H1 (cell line): ENCODE data around the gene RAB24. TPM values are rescaled to one million over a fixed set of nuclear protein-coding genes. Genes with fewer than 3 reads are reported as not detected.

ENCODE experiments used
- CTCF ChIA-PET: fragments of 300-600 bp; sonication (Branson Sonifier 250); formaldehyde crosslinking; loops from one replicate; lab custom pipeline; 2021; ENCODE audit not compliant: partially characterized antibody; lab: Charles Lee
- POLR2A ChIA-PET: fragments of 300-600 bp; sonication (Branson Sonifier 250); formaldehyde crosslinking; loops from one replicate; lab custom pipeline; 2021; ENCODE audit warnings: inconsistent platforms; ENCODE audit not compliant: partially characterized antibody; lab: Charles Lee
- DNase-seq, 2 experiments: peaks; one replicate each; pipeline versions ENCODE4 v3.0.0 to v3.0.0-alpha.2; 2010 to 2022; ENCODE audit warnings: low spot score in 2 of 2, low read depth in 1 of 2, mixed read lengths in 1 of 2
- FAIRE-seq: peaks from 2 replicates; lab custom pipeline; 2011; peaks lifted over from hg19 to GRCh38; lab: Jason Lieb, UNC
- H2AFZ ChIP-seq: 2 replicates; pipeline ENCODE4 v1.8.1; 2012; ENCODE audit warnings: low read length, inconsistent platforms
- H2AK5ac ChIP-seq: 2 replicates; pipeline ENCODE4 v1.6.1; 2013; ENCODE audit warnings: low read depth, low read length
- H2BK120ac ChIP-seq: replicated peaks from 2 replicates; pipeline ENCODE3; 2013; ENCODE audit warnings: low read depth, low read length, inconsistent platforms
- H2BK12ac ChIP-seq: 2 replicates; pipeline ENCODE4 v1.6.1; 2013; ENCODE audit warnings: low read depth, low read length
- H2BK15ac ChIP-seq: 2 replicates; pipeline ENCODE4 v1.6.1; 2013; ENCODE audit warnings: low read length
- H2BK20ac ChIP-seq: 2 replicates; pipeline ENCODE4 v1.6.1; 2013; ENCODE audit warnings: low read length
- H2BK5ac ChIP-seq: 2 replicates; pipeline ENCODE4 v1.6.1; 2013; ENCODE audit warnings: low read depth, low read length
- H3K14ac ChIP-seq: 2 replicates; pipeline ENCODE4 v1.6.1; 2013; ENCODE audit warnings: inconsistent platforms; ENCODE audit not compliant: insufficient read length
- H3K18ac ChIP-seq: 2 replicates; pipeline ENCODE4 v1.6.1; 2013; ENCODE audit warnings: low read length; ENCODE audit errors: extremely low read depth
- H3K23ac ChIP-seq: 2 replicates; pipeline ENCODE4 v1.6.1; 2013; ENCODE audit warnings: inconsistent platforms; ENCODE audit not compliant: insufficient read length
- H3K23me2 ChIP-seq: 2 replicates; pipeline ENCODE4 v1.6.1; 2013; ENCODE audit warnings: low read depth, low read length
- H3K27ac ChIP-seq: 2 replicates; pipeline ENCODE4 v1.6.1; 2011; ENCODE audit warnings: low read depth, low read length, inconsistent platforms
- H3K27me3 ChIP-seq, 4 experiments: replicated peaks in 1 of 4; 1 replicate in 1 of 4; 2 replicates in 3 of 4; pipeline versions ENCODE4 v1.6.1 to v1.8.1; 2011 to 2013; ENCODE audit warnings: low read length in 3 of 4, mild to moderate bottlenecking in 3 of 4, inconsistent platforms in 2 of 4, mixed read lengths in 2 of 4, moderate library complexity in 1 of 4; ENCODE audit not compliant: control insufficient read depth in 3 of 4, insufficient read depth in 3 of 4; ENCODE audit errors: extremely low read depth in 1 of 4
- H3K36me3 ChIP-seq, 4 experiments: 2 replicates each; pipeline versions ENCODE4 v1.6.1 to v1.8.1; 2011 to 2013; ENCODE audit warnings: mild to moderate bottlenecking in 4 of 4, low read length in 3 of 4, moderate library complexity in 2 of 4, control low read depth in 1 of 4, inconsistent platforms in 1 of 4; ENCODE audit not compliant: insufficient read depth in 4 of 4, control insufficient read depth in 2 of 4
- H3K4ac ChIP-seq: replicated peaks from 2 replicates; pipeline ENCODE3; 2013; ENCODE audit warnings: low read length, low read depth, mixed read lengths, inconsistent platforms; ENCODE audit not compliant: insufficient read length
- H3K4me1 ChIP-seq, 4 experiments: replicated peaks in 1 of 4; 1 replicate in 1 of 4; 2 replicates in 3 of 4; pipeline versions ENCODE4 v1.6.1 to v1.8.1; 2011 to 2013; ENCODE audit warnings: low read length in 3 of 4, inconsistent platforms in 2 of 4, mixed read lengths in 1 of 4; ENCODE audit not compliant: insufficient read depth in 4 of 4, control insufficient read depth in 3 of 4
- H3K4me2 ChIP-seq, 2 experiments: 2 replicates each; pipeline versions ENCODE4 v1.6.1 to v1.8.1; 2011 to 2013; ENCODE audit warnings: low read depth in 2 of 2, low read length in 2 of 2, control low read depth in 1 of 2, inconsistent platforms in 1 of 2, mild to moderate bottlenecking in 1 of 2; ENCODE audit not compliant: insufficient read depth in 1 of 2
- H3K4me3 ChIP-seq, 4 experiments: fragments of 200-600, 300-600 bp in 1 of 4; sonication (generic), shearing (Covaris generic), sonication (Bioruptor Twin) in 1 of 4; 2 replicates each; pipeline versions ENCODE4 v1.5.1 to v1.8.1; 2011 to 2016; ENCODE audit warnings: low read length in 4 of 4, low read depth in 3 of 4, control low read depth in 2 of 4, inconsistent platforms in 2 of 4, mild to moderate bottlenecking in 2 of 4, mixed read lengths in 1 of 4, moderate library complexity in 1 of 4; ENCODE audit not compliant: insufficient read depth in 2 of 4; ENCODE audit errors: extremely low read depth in 1 of 4
- H3K56ac ChIP-seq: replicated peaks from 2 replicates; pipeline ENCODE3; 2013; ENCODE audit warnings: low read depth, mild to moderate bottlenecking, mixed read lengths, low read length, inconsistent platforms; ENCODE audit not compliant: insufficient read length
- H3K79me1 ChIP-seq: 2 replicates; pipeline ENCODE4 v1.6.1; 2013; ENCODE audit warnings: low read depth, low read length, control low read depth
- H3K79me2 ChIP-seq, 2 experiments: 2 replicates each; pipeline versions ENCODE4 v1.6.1 to v1.8.1; 2012 to 2013; ENCODE audit warnings: low read length in 2 of 2, mild to moderate bottlenecking in 2 of 2, inconsistent platforms in 1 of 2; ENCODE audit not compliant: insufficient read depth in 2 of 2, control insufficient read depth in 1 of 2
- H3K9ac ChIP-seq, 4 experiments: replicated peaks in 1 of 4; 1 replicate in 1 of 4; 2 replicates in 3 of 4; pipeline versions ENCODE4 v1.6.1 to v1.8.1; 2011 to 2013; ENCODE audit warnings: low read depth in 3 of 4, low read length in 3 of 4, control low read depth in 2 of 4, mild to moderate bottlenecking in 2 of 4, moderate library complexity in 2 of 4, inconsistent platforms in 1 of 4; ENCODE audit errors: extremely low read depth in 1 of 4
- H3K9me3 ChIP-seq, 2 experiments: 2 replicates each; pipeline versions ENCODE4 v1.6.1 to v1.8.1; 2012 to 2013; ENCODE audit warnings: mild to moderate bottlenecking in 2 of 2, moderate library complexity in 2 of 2, control low read depth in 1 of 2, inconsistent platforms in 1 of 2, low read depth in 1 of 2, low read length in 1 of 2, mixed read lengths in 1 of 2; ENCODE audit not compliant: insufficient read depth in 2 of 2
- H4K20me1 ChIP-seq, 2 experiments: replicated peaks in 1 of 2; 2 replicates each; pipeline versions ENCODE3 to v1.8.1; 2011 to 2013; ENCODE audit warnings: inconsistent platforms in 2 of 2, low read length in 2 of 2, mild to moderate bottlenecking in 1 of 2; ENCODE audit not compliant: insufficient read depth in 2 of 2, control insufficient read depth in 1 of 2
- H4K5ac ChIP-seq: 2 replicates; pipeline ENCODE4 v1.6.1; 2013; ENCODE audit warnings: low read length, low read depth, mixed read lengths, inconsistent platforms; ENCODE audit not compliant: insufficient read length
- H4K8ac ChIP-seq: 2 replicates; pipeline ENCODE4 v1.8.0; 2013; ENCODE audit warnings: mild to moderate bottlenecking, moderate library complexity, low read length, inconsistent platforms; ENCODE audit not compliant: insufficient read depth; ENCODE audit errors: extremely low read depth
- H4K91ac ChIP-seq: replicated peaks from 2 replicates; pipeline ENCODE3; 2013; ENCODE audit warnings: low read length, mixed read lengths, inconsistent platforms; ENCODE audit not compliant: insufficient read length
- BACH1 ChIP-seq: IDR thresholded peaks from 2 replicates; pipeline ENCODE4 v1.6.1; 2012; ENCODE audit warnings: low read length, improper control_type of control experiment
- BCL11A ChIP-seq, 2 experiments: IDR thresholded peaks; one replicate each; pipeline ENCODE4 v1.6.1; 2011; ENCODE audit warnings: low read depth in 2 of 2, low read length in 2 of 2, mild to moderate bottlenecking in 2 of 2
- CHD2 ChIP-seq: IDR thresholded peaks from 2 replicates; pipeline ENCODE4 v1.6.1; 2012; ENCODE audit warnings: low read length, improper control_type of control experiment
- CTBP2 ChIP-seq: IDR thresholded peaks from 2 replicates; pipeline ENCODE4 v1.7.0; 2011; ENCODE audit warnings: borderline replicate concordance, mild to moderate bottlenecking, moderate library complexity, mixed read lengths, low read length; ENCODE audit not compliant: insufficient read depth, insufficient read length
- EGR1 ChIP-seq: IDR thresholded peaks from 2 replicates; pipeline ENCODE4 v1.6.1; 2011; ENCODE audit warnings: low read depth, low read length, borderline replicate concordance
- JUN ChIP-seq: IDR thresholded peaks from 2 replicates; pipeline ENCODE4 v1.6.1; 2011; ENCODE audit warnings: low read depth, mild to moderate bottlenecking, improper control_type of control experiment, low read length
- POLR2A ChIP-seq, 2 experiments: IDR thresholded peaks; 1 replicate in 1 of 2; 2 replicates in 1 of 2; pipeline ENCODE4 v1.6.1; 2011; ENCODE audit warnings: low read depth in 2 of 2, low read length in 2 of 2, mild to moderate bottlenecking in 2 of 2; ENCODE audit errors: control extremely low read depth in 1 of 2
- RAD21 ChIP-seq, 2 experiments: IDR thresholded peaks in 1 of 2; conservative IDR thresholded peaks in 1 of 2; 2 replicates each; pipeline ENCODE4 v1.6.1; 2011; ENCODE audit warnings: low read depth in 2 of 2, low read length in 2 of 2, improper control_type of control experiment in 1 of 2, inconsistent platforms in 1 of 2, mild to moderate bottlenecking in 1 of 2, moderate library complexity in 1 of 2
- SIRT6 ChIP-seq: IDR thresholded peaks from one replicate; pipeline ENCODE4 v1.7.1; 2012; ENCODE audit warnings: low read length, inconsistent platforms
- SP4 ChIP-seq: IDR thresholded peaks from 2 replicates; pipeline ENCODE4 v1.6.1; 2012; ENCODE audit warnings: low read length, inconsistent platforms
- SUZ12 ChIP-seq: fragments of 200-600 bp; sonication (generic); IDR thresholded peaks from 2 replicates; pipeline ENCODE4 v1.6.1; 2012; ENCODE audit warnings: mild to moderate bottlenecking, inconsistent platforms, low read length, moderate library complexity, mixed read lengths
- TEAD4 ChIP-seq: IDR thresholded peaks from 2 replicates; pipeline ENCODE4 v1.6.1; 2012; ENCODE audit warnings: low read depth, low read length, inconsistent platforms, mixed read lengths
- WGBS, 2 experiments: shearing (Covaris generic) in 1 of 2; methylation state at CpG; one replicate each; pipeline versions ENCODE4 v1.1.6 to v1.1.7; 2013 to 2015; ENCODE audit warnings: low lambda C conversion rate in 2 of 2, mixed read lengths in 2 of 2, inconsistent platforms in 1 of 2, low coverage in 1 of 2, missing lambda C conversion rate in 1 of 2; ENCODE audit not compliant: insufficient replicate concordance in 2 of 2, insufficient coverage in 1 of 2, insufficient read length in 1 of 2; ENCODE audit errors: extremely low coverage in 1 of 2, missing lambda C conversion rate in 1 of 2; 5-methylcytosine and 5-hydroxymethylcytosine counted together
- polyA plus RNA-seq, 7 experiments: library from polyadenylated mRNA; depleted of rRNA in 3 of 7; stranded (reverse) in 5 of 7; unstranded in 2 of 7; fragments of >200 nt in 5 of 7; fragments of 200-250 nt in 2 of 7; gene quantifications; 1 replicate in 5 of 7; 2 replicates in 1 of 7; 4 replicates in 1 of 7; pipeline versions ENCODE4 v1.2.1 to v1.2.3, GENCODE V29; 2011 to 2013; ENCODE audit warnings: missing spikeins in 2 of 7, mixed read lengths in 2 of 7
- total RNA-seq: library from RNA; stranded (reverse); fragmentation: NEBNext Ultra II Directional; extraction: Animal tissue kit (Norgen Biotek cat#: 25700); gene quantifications from 2 replicates; pipeline ENCODE4 v1.2.1, GENCODE V29; 2021
- TF ChIP-seq, protein P1 (sequence below): IDR thresholded peaks from 2 replicates; pipeline ENCODE4 v1.6.1; 2012; ENCODE audit warnings: inconsistent platforms

The RAB24 gene
- total and polyA plus RNA-seq, 2 of the 8 experiments (the other 6 are each of a cell fraction or from before 2014, with no cell fraction given), result 18.8 to 33.8 TPM

DNA sequence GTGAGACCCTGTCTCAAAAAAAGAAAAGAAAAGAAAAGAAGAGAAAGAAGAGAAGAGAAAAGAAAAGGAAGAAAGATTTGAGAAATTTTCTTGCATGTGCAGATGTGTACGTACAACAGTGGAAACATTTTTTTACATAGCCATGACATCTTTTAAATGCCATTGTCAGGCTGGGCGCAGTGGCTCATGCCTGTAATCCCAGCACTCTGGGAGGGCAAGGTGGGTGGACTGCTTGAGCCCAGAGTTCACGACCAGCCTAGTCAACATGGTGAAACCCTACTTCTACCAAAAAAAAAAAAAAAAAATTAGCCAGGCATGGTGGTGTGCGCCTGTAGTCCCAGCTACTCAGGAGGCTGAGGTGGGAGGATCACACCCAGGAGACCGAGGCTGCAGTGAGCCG lies 41.4 kb upstream of the RAB24 start:
- peaks cover 7 to 66% of the 10 kb centered on the region in 2 experiments for H3K79me2 ChIP-seq
- FAIRE-seq, result no peak
- POLR2A ChIA-PET, result interaction anchor here (0.6 to 1.3 kb wide), 4 partner anchors 14 to 63 kb away, joined by 3 to 5 read pairs (median 4); partner anchors contain the start of gene MXD3
- TF ChIP-seq BACH1 (no peak), RAD21 (IDR thresholded peaks at IDR 0.05 in 1 of 2, conservative IDR thresholded peaks at IDR 0.05 in 1 of 2; ENCODE audit: low read depth in 2 of 2, low read length in 2 of 2) (no peak), SIRT6 (no peak), POLR2A (IDR thresholded peaks at IDR 0.05; ENCODE audit: control extremely low read depth in 1 of 2, low read depth in 2 of 2, low read length in 2 of 2) (no peak), JUN (no peak), CTBP2 (no peak), CHD2 (no peak), BCL11A (IDR thresholded peaks at IDR 0.05; ENCODE audit: low read depth in 2 of 2, low read length in 2 of 2) (no peak), EGR1 (no peak), SUZ12 (no peak), SP4 (no peak), TEAD4 (no peak)
- TF ChIP-seq, protein P1, sequence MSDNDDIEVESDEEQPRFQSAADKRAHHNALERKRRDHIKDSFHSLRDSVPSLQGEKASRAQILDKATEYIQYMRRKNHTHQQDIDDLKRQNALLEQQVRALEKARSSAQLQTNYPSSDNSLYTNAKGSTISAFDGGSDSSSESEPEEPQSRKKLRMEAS, result no peak

More for the DNA sequence above, 41.4 kb upstream of the RAB24 start:
- no peak overlapping the region for H3K9ac ChIP-seq
- WGBS, 2 experiments, result 95% methylated on average over 6 of the region's 6 CpGs; no CpG with 5 or more reads in 1 of the 2 experiments
- peaks cover 0 to 10% (median 4%) of the 10 kb centered on the region in 4 experiments; a peak in 4 of 8 replicates for H3K36me3 ChIP-seq
- no peak overlapping the region for H3K27ac ChIP-seq
- H3K23me2 ChIP-seq, result no peaks in the 10 kb centered on the region
- H2BK5ac ChIP-seq, result no peak overlapping the region
- no peak overlapping the region for H2BK12ac ChIP-seq
- H2AK5ac ChIP-seq, result no peak overlapping the region
- H3K4me2 ChIP-seq, result no peak overlapping the region
- H2BK20ac ChIP-seq, result no peak overlapping the region
- no peak overlapping the region for H3K18ac ChIP-seq
- H2AFZ ChIP-seq, result no peak overlapping the region
- peaks cover 0 to 5% (median 0%) of the 10 kb centered on the region in 4 experiments; a peak in 2 of 7 replicates for H3K4me1 ChIP-seq
- H2BK120ac ChIP-seq, result no peak overlapping the region
- CTCF ChIA-PET, result interaction anchor here (1.4 to 1.8 kb wide), 4 partner anchors 9 to 35 kb away, joined by 3 to 8 read pairs (median 4); no protein-coding TSS in a partner anchor
- H3K56ac ChIP-seq, result no peak overlapping the region
- H3K23ac ChIP-seq, result no peak overlapping the region
- no peak for DNase-seq
- no peak overlapping the region for H4K91ac ChIP-seq
- H3K9me3 ChIP-seq, result no peaks in the 10 kb centered on the region
- no peak overlapping the region for H4K5ac ChIP-seq
- H4K8ac ChIP-seq, result no peak overlapping the region
- no peak overlapping the region for H3K4me3 ChIP-seq
- no peaks in the 10 kb centered on the region for H3K27me3 ChIP-seq
- no peak overlapping the region for H3K4ac ChIP-seq
- no peak overlapping the region for H2BK15ac ChIP-seq
- H4K20me1 ChIP-seq, result peaks cover 0 to 7% of the 10 kb centered on the region in 2 experiments
- H3K79me1 ChIP-seq, result peaks cover 8% of the 10 kb centered on the region
- no peak overlapping the region for H3K14ac ChIP-seq
